ENCODE data around the gene RXRA. TPM values are rescaled to one million over a fixed set of nuclear protein-coding genes. Genes with fewer than 3 reads are reported as not detected.

RXRA gene
- total and polyA plus RNA-seq, 10 donors: 10.9 to 116 (median 81.0) TPM

GRCh38 chr9:134416385-134417015 is 90.2 kb downstream of the RXRA start:
- DNase-seq: no peak
- no peak overlapping the region for H3K4me3 ChIP-seq
- H3K9me3 ChIP-seq: no peaks in the 10 kb centered on the region
- WGBS, 5 donors: 82 to 89% (median 87%) methylated on average over 8 to 19 of the region's 19 CpGs
- no peak overlapping the region for H3K27ac ChIP-seq
- H3K27me3 ChIP-seq (replicated peaks in 1 of 7): no peaks in the 10 kb centered on the region
- peaks cover 14 to 92% (median 41%) of the 10 kb centered on the region in 6 donors for H3K4me1 ChIP-seq
- intact Hi-C loops (cut with DNase I; ENCODE audit: low total_unique reads): no loop called here
- TF ChIP-seq POLR2AphosphoS5 (IDR thresholded peaks at IDR 0.05): no peak
- TF ChIP-seq POLR2A (IDR thresholded peaks at IDR 0.05): no peak
- TF ChIP-seq CTCF (IDR thresholded peaks at IDR 0.05 in 8 of 11, conservative IDR thresholded peaks at IDR 0.05 in 3 of 11): no peak
- H3K36me3 ChIP-seq: peaks cover 0 to 100% (median 21%) of the 10 kb centered on the region in 6 donors

- H3K27me3 ChIP-seq (replicated peaks in 1 of 7): no peaks in the 10 kb centered on the region
- no peak for DNase-seq
Observed at GRCh38 chr9:134418354-134418753, 92.1 kb downstream of the RXRA start.

GRCh38 chr9:134419000-134419683 is 92.9 kb downstream of the RXRA start:
- DNase-seq: no peak

More at GRCh38 chr9:134418354-134418753, 92.1 kb downstream of the RXRA start:
- peak overlapping the region in 2 of 8 donors; percentile 14 to 24 for H3K27ac ChIP-seq
- TF ChIP-seq POLR2AphosphoS5 (IDR thresholded peaks at IDR 0.05): peak in 1 of 3 donors; percentile 19
- TF ChIP-seq POLR2A (IDR thresholded peaks at IDR 0.05): no peak
- no peaks in the 10 kb centered on the region for H3K9me3 ChIP-seq
- intact Hi-C loops (cut with DNase I; ENCODE audit: low total_unique reads): no loop called here
- WGBS, 5 donors: 67 to 91% (median 78%) methylated on average over 5 to 8 of the region's 8 CpGs
- H3K4me1 ChIP-seq: peaks cover 0 to 87% (median 33%) of the 10 kb centered on the region in 6 donors
- H3K36me3 ChIP-seq: peaks cover 0 to 100% (median 26%) of the 10 kb centered on the region in 6 donors
- H3K4me3 ChIP-seq: no peak overlapping the region

GRCh38 chr9:134419684-134420076 is 93.4 kb downstream of the RXRA start:
- 80 to 89% (median 85%) methylated on average over 9 to 10 of the region's 10 CpGs for WGBS, 5 donors
- Histone ChIP-seq H3K27me3 (replicated peaks in 1 of 7) (no peaks in the 10 kb centered on the region), H3K27ac (peak overlapping the region in 1 of 8 donors; percentile 24), H3K36me3 (peaks cover 0 to 100% (median 30%) of the 10 kb centered on the region in 6 donors), H3K4me1 (peaks cover 0 to 74% (median 28%) of the 10 kb centered on the region in 6 donors), H3K9me3 (no peaks in the 10 kb centered on the region), H3K4me3 (no peak overlapping the region)
- TF ChIP-seq CTCF (IDR thresholded peaks at IDR 0.05 in 8 of 11, conservative IDR thresholded peaks at IDR 0.05 in 3 of 11) (peak in 5 of 11 experiments; percentile 10 to 40 (median 27)), POLR2AphosphoS5 (IDR thresholded peaks at IDR 0.05) (peak in 1 of 3 donors; percentile 46), POLR2A (IDR thresholded peaks at IDR 0.05) (no peak)
- intact Hi-C loops (cut with DNase I; ENCODE audit: low total_unique reads): no loop called here
- no peak for DNase-seq

More at GRCh38 chr9:134419000-134419683, 92.9 kb downstream of the RXRA start:
- H3K27ac ChIP-seq: peak overlapping the region in 2 of 8 donors; percentile 14 to 24
- peaks cover 0 to 80% (median 27%) of the 10 kb centered on the region in 6 donors for H3K4me1 ChIP-seq
- intact Hi-C loops (cut with DNase I; ENCODE audit: low total_unique reads): no loop called here
- no peak overlapping the region for H3K4me3 ChIP-seq
- H3K9me3 ChIP-seq: no peaks in the 10 kb centered on the region
- H3K27me3 ChIP-seq (replicated peaks in 1 of 7): no peaks in the 10 kb centered on the region
- 73 to 91% (median 80%) methylated on average over 17 to 23 of the region's 23 CpGs for WGBS, 5 donors
- no peak for TF ChIP-seq POLR2A (IDR thresholded peaks at IDR 0.05)
- peak in 1 of 3 donors; percentile 29 for TF ChIP-seq POLR2AphosphoS5 (IDR thresholded peaks at IDR 0.05)
- H3K36me3 ChIP-seq: peaks cover 0 to 100% (median 27%) of the 10 kb centered on the region in 6 donors

All from spleen (tissue), 11 donors.